Gastroesophageal sphincter (tissue), 3 donors: ENCODE measurements around the gene EXOC4.

Experiments
- CTCF ChIP-seq, 4 experiments: fragments of 200-600 bp in 2 of 4; fragments of 450-650 bp in 2 of 4; sonication (generic) in 1 of 4; IDR thresholded peaks; one replicate each; pipeline ENCODE4 v1.5.1; 2017 to 2019; ENCODE audit warnings: antibody characterized with exemption in 4 of 4, mild to moderate bottlenecking in 2 of 4, moderate library complexity in 2 of 4
- POLR2A ChIP-seq, 2 donors: fragments of 450-650 bp; IDR thresholded peaks; one replicate each; pipeline ENCODE4 v1.6.1; 2017; ENCODE audit warnings: antibody characterized with exemption in 2 of 2, mild to moderate bottlenecking in 2 of 2, moderate library complexity in 1 of 2
- POLR2AphosphoS5 ChIP-seq: sonication (generic); formaldehyde crosslinking; IDR thresholded peaks from one replicate; pipeline ENCODE4 v1.6.1; 2017; ENCODE audit warnings: antibody characterized with exemption

DNA sequence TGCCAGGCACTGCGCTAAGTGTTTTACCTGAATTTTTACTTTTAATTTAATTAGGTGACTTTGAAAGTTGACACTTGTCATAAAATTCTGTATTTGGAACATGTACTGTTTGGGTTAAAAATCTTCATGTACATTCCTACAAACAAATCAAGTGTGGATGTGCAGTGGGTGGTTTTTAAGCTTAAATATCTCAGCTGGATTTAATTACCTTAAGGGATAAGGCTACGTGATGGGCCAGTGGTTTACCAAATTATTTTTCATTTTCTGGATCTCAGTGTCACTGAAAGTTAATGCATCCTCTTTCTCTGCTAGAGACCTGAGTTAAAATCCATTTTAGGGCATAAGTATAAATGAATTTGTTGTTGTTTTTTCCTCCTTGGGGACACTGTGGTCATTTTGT is 51.1 kb downstream of the EXOC4 start:
- TF ChIP-seq POLR2AphosphoS5 (no peak), CTCF (IDR thresholded peaks at IDR 0.05) (no peak), POLR2A (IDR thresholded peaks at IDR 0.05) (no peak)
